ENCODE results near the gene DPP4.
"Not testable (repeated sequence)": the region's sequence is repeated elsewhere in the genome, so short reads cannot be mapped to it uniquely, and the experiment has no call there.

DNA sequence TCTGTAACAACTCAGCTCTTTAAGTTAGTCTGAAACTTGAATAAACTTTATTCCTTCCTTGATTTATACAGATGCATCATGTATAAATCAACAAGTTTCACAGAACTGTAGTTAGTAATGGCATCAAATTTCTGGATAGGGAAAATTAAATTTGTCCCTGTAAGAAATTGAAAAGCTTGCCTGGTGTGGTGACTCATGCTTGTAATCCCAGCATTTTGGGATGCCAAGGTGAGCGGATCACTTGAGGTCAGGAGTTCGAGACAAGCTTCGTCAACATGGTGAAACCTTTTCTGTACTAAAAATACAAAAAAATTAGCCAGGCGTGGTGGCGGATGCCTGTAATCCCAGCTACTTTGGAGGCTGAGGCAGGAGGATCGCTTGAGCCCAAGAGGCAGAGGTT is 96.1 kb downstream of the DPP4 start:
- TF ChIP-seq EZH2 (IDR thresholded peaks at IDR 0.05; ENCODE audit: borderline replicate concordance, low read length), result not testable (repeated sequence)
- TF ChIP-seq, protein P1, sequence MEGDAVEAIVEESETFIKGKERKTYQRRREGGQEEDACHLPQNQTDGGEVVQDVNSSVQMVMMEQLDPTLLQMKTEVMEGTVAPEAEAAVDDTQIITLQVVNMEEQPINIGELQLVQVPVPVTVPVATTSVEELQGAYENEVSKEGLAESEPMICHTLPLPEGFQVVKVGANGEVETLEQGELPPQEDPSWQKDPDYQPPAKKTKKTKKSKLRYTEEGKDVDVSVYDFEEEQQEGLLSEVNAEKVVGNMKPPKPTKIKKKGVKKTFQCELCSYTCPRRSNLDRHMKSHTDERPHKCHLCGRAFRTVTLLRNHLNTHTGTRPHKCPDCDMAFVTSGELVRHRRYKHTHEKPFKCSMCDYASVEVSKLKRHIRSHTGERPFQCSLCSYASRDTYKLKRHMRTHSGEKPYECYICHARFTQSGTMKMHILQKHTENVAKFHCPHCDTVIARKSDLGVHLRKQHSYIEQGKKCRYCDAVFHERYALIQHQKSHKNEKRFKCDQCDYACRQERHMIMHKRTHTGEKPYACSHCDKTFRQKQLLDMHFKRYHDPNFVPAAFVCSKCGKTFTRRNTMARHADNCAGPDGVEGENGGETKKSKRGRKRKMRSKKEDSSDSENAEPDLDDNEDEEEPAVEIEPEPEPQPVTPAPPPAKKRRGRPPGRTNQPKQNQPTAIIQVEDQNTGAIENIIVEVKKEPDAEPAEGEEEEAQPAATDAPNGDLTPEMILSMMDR (conservative IDR thresholded peaks at IDR 0.05 in 1 of 2, IDR thresholded peaks at IDR 0.05 in 1 of 2; ENCODE audit: extremely low read depth in 1 of 2, insufficient read depth in 1 of 2, low read depth in 1 of 2, low read length in 2 of 2), result not testable (repeated sequence)

Measured in mammary epithelial cell (primary cell).